DOHH2 (cell line): Measurements from ENCODE around the gene NPAS2.

ENCODE experiments used
- CTCF ChIP-seq: fragments of 200-600 bp; sonication (generic); IDR thresholded peaks from one replicate; pipeline ENCODE4 v1.5.1; 2014; ENCODE audit warnings: antibody characterized with exemption, mild to moderate bottlenecking, low read depth, low read length; ENCODE audit not compliant: poor library complexity, severe bottlenecking
- EZH2phosphoT487 ChIP-seq: fragments of 200-600 bp; sonication (generic); IDR thresholded peaks from 2 replicates; pipeline ENCODE4 v1.6.1; 2017; ENCODE audit warnings: borderline replicate concordance, mild to moderate bottlenecking, antibody characterized with exemption, low read length, moderate library complexity, mixed read lengths

GRCh38 chr2:101003278-101003775 is 183.4 kb downstream of the NPAS2 start:
- no peak for TF ChIP-seq CTCF
- TF ChIP-seq EZH2phosphoT487 = no peak
